NCI-H2081 treated with DMSO at 0.1 percent for 48 hours (cell line): ENCODE data around the gene CSRNP3.

Experiments
- DNase-seq: peaks from one replicate; lab custom pipeline; 2025; lab: John Stamatoyannopoulos, UW

CSRNP3 gene

DNA sequence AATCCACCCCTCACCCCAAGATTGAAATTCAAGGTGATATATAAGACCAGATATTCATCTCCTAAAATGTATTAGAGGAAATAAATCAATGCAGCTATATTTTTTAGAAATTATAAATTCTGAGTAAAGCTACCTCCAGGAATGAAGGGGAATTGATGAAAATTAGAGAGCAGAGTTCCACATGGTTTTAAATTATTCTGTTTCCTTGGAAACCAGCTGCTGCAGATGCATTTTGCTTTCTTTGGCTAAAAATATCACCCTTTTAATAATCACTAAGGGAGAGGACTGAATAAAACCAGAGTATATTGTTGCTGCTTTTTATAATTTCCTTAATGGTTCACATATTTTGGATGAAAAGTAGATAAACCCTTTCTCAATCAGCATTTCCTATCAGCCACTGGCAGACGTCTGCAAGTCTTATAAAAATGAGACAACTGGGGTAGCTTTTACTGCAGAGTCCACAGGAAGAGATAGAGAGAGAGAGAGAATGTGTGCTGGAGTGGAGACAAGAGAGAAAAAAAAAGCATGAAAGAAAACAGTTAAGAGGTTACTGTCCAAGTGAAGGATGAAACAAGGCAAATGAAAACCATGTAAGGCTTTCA lies 2.0 kb downstream of the CSRNP3 start:
- DNase-seq, result peak; percentile 34

DNA sequence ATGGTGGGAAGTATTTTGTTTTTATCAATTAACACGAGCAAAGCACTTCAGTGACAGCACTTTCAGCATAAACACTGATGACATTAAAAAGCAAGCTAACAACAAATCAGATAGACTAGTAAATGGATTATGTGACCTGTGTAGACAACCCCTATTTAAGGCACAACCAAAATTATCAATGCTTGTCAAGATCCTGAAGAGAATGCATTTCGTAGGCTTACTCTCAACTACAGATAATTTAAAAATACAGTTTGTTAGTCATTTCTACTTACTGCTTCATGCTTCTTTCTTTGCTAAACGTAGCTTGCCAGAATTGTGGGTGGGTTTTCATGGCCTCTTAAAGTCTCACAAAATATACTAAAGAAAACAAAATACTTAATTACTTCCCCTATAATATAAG lies 3.4 kb downstream of the CSRNP3 start:
- no peak for DNase-seq

GRCh38 chr2:165474619-165475276 lies 5.2 kb downstream of the CSRNP3 start:
- no peak for DNase-seq

GRCh38 chr2:165475277-165476004 lies 5.9 kb downstream of the CSRNP3 start:
- DNase-seq, result no peak

DNA sequence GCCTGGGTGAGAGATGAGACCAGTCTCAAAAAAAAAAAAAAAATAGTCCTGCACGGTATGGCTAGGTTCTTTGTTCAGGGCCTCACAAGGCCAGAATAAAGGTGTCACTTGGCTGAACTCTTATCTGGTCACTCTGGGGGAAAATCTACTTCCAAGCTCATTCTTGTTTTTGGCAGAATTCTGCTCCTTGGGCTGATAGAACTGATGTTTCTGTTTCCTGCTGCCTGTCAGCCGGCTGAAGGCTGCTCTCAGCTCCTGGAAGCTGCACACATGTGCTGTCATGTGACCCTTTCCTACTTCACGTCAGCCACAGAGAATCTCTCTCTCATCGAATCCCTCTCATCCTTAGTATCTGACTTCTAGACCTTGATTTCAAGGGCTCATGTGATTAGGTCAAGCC lies 10.4 kb downstream of the CSRNP3 start:
- DNase-seq, result no peak

GRCh38 chr2:165494573-165494972 lies 25.1 kb downstream of the CSRNP3 start:
- no peak for DNase-seq

GRCh38 chr2:165497659-165498317 lies 28.3 kb downstream of the CSRNP3 start:
- DNase-seq, result no peak

DNA sequence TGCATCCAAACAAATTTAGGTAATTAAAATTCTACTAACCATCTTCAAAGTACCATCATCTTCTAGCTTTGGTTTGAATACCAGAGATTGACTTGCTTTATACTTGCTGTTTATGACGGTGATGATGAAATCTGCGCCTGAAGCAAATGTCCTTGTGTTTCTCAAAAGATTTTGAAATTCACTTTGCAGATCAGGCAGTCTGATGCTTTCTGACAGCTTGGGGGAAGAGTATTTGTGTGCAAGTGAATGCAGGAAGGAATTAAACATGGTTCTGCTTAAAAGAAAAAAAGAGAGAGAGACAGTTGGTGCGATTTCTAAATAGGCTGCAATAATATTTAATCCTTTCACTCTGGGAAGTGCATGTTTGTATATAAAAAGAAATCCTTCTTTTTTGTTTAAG lies 29.6 kb downstream of the CSRNP3 start:
- DNase-seq, result no peak

- DNase-seq, result no peak
Measured at GRCh38 chr2:165500001-165500400, 30.5 kb downstream of the CSRNP3 start.

DNA sequence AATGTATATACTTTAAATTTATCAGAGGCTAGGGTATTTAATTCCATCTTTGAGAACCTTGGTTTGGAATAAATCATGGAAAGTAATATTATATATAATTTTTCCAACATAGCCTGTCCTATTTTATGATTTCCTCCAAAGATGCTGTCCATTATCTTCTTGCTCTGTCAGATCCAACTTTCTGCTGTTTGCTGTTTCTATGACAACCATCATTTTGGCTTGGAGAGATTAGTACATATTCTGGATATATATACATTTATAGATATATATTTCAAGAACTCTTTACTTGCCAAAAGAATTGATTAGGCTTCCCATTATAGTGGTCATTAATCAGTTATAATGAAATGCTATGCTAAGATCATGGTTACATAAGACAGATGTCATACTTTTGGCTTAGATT lies 31.3 kb downstream of the CSRNP3 start:
- DNase-seq, result no peak

DNA sequence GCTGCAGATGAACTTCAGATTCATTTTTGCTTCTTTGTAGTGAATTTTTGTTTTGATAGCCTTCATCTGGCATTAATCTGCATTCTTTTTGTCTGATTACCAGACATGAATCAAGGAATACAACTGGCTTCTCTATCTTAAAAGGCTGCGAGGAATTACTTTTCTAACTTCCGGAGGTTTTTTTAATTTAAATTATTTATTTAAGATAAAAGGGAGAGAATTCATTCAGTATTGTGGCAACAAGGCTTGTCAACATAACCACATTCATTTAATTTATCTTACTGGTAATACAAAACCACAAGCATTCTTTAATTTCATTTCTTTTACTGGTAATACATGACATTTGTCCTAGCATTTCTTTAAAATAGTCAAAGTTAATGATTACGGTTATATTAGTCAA lies 36.0 kb downstream of the CSRNP3 start:
- no peak for DNase-seq

GRCh38 chr2:165508927-165509326 lies 39.4 kb downstream of the CSRNP3 start:
- no peak for DNase-seq

DNA sequence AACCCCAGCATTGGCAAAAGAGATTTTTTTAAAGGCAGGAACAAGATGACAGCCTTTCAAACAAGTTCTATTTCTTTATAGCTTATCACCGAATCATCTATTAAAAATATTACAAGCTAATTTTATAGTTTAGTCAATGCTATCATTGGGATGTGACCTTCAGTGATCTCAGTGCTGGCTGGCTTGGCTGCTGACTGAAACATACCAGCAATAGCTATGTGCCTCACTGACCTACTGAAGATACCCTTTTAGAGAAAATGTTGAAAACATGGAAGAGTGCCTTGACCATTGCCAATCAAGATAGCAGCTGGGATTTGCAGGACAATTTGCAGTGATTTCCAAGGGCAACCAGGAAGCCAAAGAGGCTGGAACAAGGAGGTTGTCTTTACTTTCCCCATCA lies 44.0 kb downstream of the CSRNP3 start:
- DNase-seq, result no peak

GRCh38 chr2:165518611-165519010 lies 49.1 kb downstream of the CSRNP3 start:
- no peak for DNase-seq

DNA sequence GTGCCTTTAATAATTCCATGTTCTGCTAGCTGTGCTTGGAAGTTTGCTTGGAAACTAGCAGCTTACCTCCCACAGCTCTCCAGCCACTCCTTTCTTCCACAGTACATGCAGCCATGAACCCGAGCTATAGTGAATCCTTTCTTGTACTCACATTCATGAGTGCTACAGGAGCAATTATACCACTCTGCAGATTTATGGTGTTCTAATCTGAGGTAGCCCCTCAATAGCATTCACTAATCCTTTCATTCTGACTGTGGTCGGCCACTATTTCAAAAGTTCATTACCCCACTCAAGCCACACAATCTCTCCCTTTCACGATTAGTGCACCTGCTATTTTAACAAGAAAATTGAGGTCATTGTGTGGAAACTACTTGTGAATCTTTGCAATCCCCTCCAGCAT lies 53.2 kb downstream of the CSRNP3 start:
- DNase-seq, result no peak

DNA sequence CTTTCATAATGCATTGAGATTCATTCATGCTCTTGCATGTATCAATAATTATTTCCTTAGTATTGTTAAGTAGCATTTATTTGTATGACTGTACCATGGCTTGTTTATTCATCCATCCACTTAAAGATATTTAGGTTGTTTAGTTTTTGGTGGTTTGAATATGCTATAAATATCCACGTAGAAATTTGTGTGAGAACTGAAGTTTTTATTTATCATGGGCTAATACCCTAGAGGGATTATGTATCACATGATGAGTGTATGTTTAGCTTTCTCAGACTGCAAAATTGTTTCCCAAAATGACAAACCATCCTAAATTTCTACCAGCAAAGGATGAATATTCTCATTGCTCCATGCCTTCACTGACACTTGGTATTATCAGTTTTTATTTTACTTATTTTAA lies 55.2 kb downstream of the CSRNP3 start:
- DNase-seq, result no peak

- DNase-seq, result no peak
Measured at GRCh38 chr2:165528691-165529090, 59.2 kb downstream of the CSRNP3 start.

DNA sequence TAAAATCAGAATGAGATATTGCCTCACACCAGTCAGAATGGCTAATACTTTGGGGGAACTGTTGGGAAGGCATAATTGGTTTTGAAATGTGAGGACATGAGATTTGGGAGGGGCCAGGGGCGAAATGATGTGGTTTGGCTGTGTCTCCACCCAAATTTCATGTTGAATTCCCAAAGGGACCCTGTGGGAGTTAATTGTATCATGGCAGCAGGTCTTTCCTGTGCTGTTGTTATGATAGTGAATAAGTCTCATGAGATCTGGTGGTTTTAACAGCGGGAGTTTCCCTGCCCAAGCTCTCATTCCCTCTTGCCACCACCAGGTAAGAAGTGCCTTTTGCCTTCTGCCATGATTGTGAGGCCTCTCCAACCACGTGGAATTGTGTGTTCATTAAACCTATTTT lies 59.6 kb downstream of the CSRNP3 start:
- DNase-seq, result no peak

GRCh38 chr2:165533331-165533730 lies 63.8 kb downstream of the CSRNP3 start:
- DNase-seq, result no peak

DNA sequence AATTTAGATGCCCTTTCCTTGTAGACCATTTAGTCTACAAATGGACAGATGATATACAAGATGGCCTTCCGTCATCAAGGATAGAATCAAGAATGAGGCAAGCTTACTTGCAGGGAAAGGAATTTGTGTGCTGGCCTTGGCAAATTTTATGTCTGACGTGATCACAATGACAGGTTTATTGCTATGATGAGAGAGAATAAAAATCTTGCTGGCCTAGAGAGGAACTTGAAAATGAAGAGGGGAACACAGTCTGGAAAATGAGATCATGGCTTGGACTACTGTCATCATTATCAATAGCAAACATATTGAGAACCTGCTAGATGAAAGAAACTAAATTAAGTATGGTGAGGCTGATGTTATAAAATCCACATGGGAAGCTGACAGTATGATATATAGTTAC lies 66.0 kb downstream of the CSRNP3 start:
- DNase-seq, result no peak

- DNase-seq, result no peak
Measured at GRCh38 chr2:165536851-165537499, 67.5 kb downstream of the CSRNP3 start.

- peak; percentile 9 for DNase-seq
Measured at GRCh38 chr2:165539985-165540384, 70.5 kb downstream of the CSRNP3 start.
